GM18868 (cell line): ENCODE data around the gene ADD1.

ENCODE experiments used
- ATAC-seq: cut with Tn5 transposase; IDR thresholded peaks from one replicate; pipeline ENCODE4 v1.9.1; 2021; ENCODE audit warnings: mild to moderate bottlenecking, moderate library complexity; ENCODE audit not compliant: unreplicated experiment

Gene ADD1

GRCh38 chr4:2834001-2834921, 9.4 kb upstream of the ADD1 start:
- ATAC-seq, result no peak

GRCh38 chr4:2835978-2836377, 7.7 kb upstream of the ADD1 start:
- no peak for ATAC-seq

GRCh38 chr4:2836391-2836859, 7.2 kb upstream of the ADD1 start:
- no peak for ATAC-seq

GRCh38 chr4:2837110-2837903, 6.3 kb upstream of the ADD1 start:
- ATAC-seq, result no peak

- ATAC-seq, result no peak
Observed at GRCh38 chr4:2837904-2838496, 5.6 kb upstream of the ADD1 start.

GRCh38 chr4:2839060-2839459, 4.6 kb upstream of the ADD1 start:
- ATAC-seq, result no peak

- ATAC-seq, result no peak
Observed at GRCh38 chr4:2842687-2843262, 869 bp upstream of the ADD1 start.

- ATAC-seq, result peak; percentile 11
Observed at GRCh38 chr4:2843941-2844584, 419 bp downstream of the ADD1 start.

GRCh38 chr4:2846172-2846571, 2.5 kb downstream of the ADD1 start:
- no peak for ATAC-seq

- ATAC-seq, result no peak
Observed at GRCh38 chr4:2847302-2847871, 3.7 kb downstream of the ADD1 start.

GRCh38 chr4:2848449-2848848, 4.8 kb downstream of the ADD1 start:
- no peak for ATAC-seq

GRCh38 chr4:2849267-2850152, 5.9 kb downstream of the ADD1 start:
- ATAC-seq, result no peak

GRCh38 chr4:2850966-2851798, 7.5 kb downstream of the ADD1 start:
- ATAC-seq, result no peak

GRCh38 chr4:2852481-2852921, 8.9 kb downstream of the ADD1 start:
- peak; percentile 65 for ATAC-seq

- no peak for ATAC-seq
Observed at GRCh38 chr4:2855584-2855983, 11.9 kb downstream of the ADD1 start.

GRCh38 chr4:2856266-2856665, 12.6 kb downstream of the ADD1 start:
- no peak for ATAC-seq

GRCh38 chr4:2857349-2857927, 13.8 kb downstream of the ADD1 start:
- no peak for ATAC-seq
